Testis (tissue), 2 donors: Measurements from ENCODE around the gene OTOG.

Source experiments
- CTCF ChIP-seq, 3 experiments: fragments of 450-650 bp in 2 of 3; fragments of 200-600 bp in 1 of 3; sonication (generic) in 1 of 3; IDR thresholded peaks; one replicate each; pipeline ENCODE4 v1.5.1; 2016 to 2019; ENCODE audit warnings: antibody characterized with exemption in 3 of 3, mild to moderate bottlenecking in 2 of 3, moderate library complexity in 1 of 3
- POLR2A ChIP-seq: fragments of 450-650 bp; IDR thresholded peaks from one replicate; pipeline ENCODE4 v1.6.1; 2017; ENCODE audit warnings: antibody characterized with exemption, mild to moderate bottlenecking, moderate library complexity

- TF ChIP-seq CTCF (IDR thresholded peaks at IDR 0.05) (no peak), POLR2A (no peak)
These were observed 2.9 kb upstream of the OTOG start, which contains the start of gene USH1C for GRCh38 chr11:17544181-17544622.
